Daoy (cell line): ENCODE data around the gene FAM72D. TPM values are rescaled to one million over a fixed set of nuclear protein-coding genes. Genes with fewer than 3 reads are reported as not detected.
"Not testable (repeated sequence)": the region's sequence is repeated elsewhere in the genome, so short reads cannot be mapped to it uniquely, and the experiment has no call there.

Experiments
- DNase-seq: peaks from one replicate; pipeline ENCODE4 v3.0.0-alpha.2; 2015; ENCODE audit warnings: low read depth
- total RNA-seq: library from RNA; depleted of rRNA; stranded (reverse); fragments of >200 nt; shearing (Covaris generic); gene quantifications from 2 replicates; pipeline ENCODE4 v1.2.3, GENCODE V29; 2014

Gene FAM72D
- total RNA-seq, 1 experiment from 2014 or later: 5.5 TPM

DNA sequence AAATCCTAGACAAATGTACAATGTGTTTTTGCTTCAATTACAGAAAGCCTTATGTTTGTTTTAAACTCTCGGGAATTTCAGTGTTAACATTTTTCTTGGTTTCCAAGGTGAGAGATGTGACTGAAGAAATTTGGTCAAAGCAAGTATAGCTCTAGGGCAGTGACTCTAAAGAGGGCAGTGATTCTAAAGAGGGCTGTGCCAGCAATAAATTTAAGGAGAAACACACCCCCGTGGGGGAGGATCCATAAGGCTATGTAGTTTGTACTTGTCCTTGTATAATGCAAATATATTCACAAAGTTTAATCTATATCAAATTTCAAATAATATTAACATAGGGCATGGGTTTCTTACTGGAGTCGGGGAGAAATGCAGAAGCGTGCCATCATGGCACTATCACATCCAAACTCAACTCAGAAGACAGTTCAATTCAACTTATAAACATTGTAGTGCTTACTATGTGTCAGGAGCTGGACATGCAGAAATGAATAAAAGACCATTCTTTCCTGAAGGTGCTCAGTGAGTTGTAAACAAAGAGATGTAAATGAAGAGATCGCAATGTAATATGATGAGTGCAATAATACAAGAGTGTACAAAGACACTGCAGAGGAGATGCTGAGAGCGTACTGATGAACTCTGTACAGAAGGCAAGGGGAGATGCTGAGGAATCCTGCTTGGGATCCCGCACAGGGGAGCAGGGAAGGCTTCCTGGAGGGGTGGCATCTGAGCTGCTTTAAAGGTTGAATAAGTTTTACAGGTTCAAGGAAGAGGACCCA is 13.1 kb upstream of the FAM72D start:
- DNase-seq: not testable (repeated sequence)

DNA sequence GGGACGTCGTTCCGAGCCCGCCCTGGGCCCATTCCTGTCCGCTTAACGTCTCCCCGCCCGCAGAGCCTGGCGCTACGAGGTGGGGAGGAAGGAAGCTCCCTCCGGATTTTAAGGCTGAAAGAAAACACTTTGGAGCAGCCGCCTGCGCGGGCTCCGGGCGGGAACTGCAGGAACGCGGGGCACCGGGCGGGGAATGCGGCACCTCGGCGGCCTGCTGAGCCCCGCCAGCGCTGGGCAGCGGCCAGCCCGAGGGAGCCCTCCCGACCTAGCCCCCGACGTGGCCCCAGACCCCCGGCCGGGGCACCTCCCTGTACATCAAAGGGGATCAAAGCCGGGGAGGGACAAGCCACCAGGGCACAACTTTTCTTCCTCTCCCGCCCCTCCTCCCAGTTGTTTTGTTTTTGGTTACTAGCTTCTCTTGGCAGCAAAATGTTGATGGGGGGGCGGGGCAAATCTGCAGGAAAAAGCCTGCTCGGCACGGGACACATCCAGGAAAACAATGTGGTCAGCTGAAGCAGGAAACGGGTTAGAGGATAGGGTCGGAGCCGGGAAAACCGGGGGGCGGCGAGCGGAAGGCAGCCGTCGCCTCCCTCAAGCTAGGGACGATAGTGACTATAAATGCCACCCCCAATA is 2.1 kb upstream of the FAM72D start:
- not testable (repeated sequence) for DNase-seq

DNA sequence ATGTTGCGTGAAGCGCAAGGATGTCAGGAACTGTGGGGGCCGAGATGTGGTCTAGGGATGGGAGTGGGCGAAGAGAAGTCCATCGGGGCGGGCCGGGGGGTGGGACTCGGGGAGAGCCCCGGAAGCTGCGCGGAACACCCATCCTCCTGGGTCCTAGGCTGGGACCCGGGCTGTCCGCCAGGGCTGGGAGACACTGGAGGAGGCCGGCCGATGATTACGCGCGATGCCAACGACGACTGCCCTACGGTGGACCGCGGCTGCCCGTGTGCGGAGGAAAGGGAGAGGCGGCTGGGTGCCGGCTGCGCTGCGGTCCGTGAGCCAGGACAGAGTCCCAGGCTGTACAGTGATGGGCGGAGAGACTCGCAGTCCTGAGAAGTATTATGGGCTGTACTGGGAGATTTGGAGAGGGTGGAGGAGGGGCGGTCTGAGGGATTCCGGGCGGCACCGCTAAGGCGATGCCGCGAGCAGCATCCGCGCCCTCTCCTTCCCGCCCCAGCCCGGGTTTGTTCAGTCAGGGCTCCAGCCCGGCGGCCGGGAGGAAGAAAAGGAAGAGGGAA is 1.0 kb upstream of the FAM72D start:
- not testable (repeated sequence) for DNase-seq

DNA sequence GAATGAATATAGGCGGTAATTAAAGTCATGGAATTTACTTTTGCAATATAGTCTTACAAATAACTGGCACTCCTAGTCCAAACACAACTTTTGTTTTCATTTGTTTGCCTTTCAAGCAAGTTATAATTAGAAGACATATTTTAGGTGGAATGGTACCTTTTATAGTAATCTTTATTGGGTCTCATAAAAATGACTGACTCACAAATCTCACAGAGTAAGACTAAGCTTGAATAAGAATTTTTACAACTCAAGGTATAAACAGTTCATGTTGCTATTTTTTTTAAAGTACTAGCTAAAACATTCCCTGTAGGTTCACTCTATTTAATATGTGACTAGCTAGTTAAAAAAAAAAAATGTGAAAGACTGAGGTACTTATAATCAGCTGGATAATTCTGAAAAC is 6.0 kb downstream of the FAM72D start:
- DNase-seq: not testable (repeated sequence)

DNA sequence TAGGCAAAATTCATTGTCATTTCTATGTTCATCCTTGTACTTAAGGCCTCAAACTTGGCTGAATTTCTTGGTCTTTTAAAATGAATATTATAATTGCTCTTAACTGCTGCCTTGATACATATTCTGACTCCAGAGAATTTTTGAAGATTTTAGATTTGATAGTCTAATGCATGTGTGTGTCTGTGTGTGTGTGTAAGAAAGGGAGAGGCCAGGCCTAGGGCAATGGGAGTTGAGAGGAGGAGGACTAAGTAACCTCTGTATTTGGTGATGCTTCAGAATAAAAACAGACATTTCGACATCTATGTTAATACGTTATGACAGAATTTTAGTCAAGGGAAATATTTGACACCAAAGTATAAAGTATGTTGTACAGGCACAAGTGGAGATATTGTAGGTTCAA is 7.5 kb downstream of the FAM72D start:
- DNase-seq: not testable (repeated sequence)

DNA sequence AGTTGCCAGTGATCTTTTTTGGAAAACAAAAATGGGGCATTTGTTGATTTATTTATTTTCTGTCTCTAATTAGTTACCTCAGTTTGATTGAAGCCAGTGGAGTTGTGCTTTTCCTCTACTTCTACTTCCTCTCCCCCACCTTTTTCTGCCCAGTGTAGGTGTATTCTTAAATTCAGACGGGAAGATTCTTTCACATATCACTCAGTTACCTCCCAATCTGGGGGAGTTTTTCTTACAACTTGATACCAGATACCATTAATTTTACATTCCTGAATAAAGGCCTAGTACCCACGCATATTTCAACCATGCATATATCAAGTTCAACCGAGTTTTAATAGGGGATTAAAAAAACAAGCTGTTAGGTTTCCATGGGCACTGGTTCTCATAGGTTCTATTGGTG is 15.9 kb downstream of the FAM72D start:
- not testable (repeated sequence) for DNase-seq

DNA sequence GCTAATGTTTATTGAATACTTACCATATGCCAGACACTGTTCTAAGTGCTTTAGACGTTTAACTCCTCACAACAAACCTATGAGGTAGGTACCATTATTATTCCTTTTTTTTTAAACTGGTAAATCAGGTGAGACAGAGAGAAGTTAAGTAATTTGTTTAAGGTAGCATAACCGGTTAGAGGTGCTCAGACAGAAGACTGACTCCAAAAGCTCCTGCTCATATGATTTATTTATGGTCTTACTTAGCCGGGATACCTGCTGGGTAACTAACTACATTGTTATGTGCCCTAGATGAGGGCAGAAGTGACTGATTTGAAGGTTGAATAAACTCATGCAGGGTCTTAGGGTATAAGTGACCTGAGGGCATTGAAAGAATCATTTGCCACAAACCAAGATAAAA is 16.9 kb downstream of the FAM72D start:
- DNase-seq: not testable (repeated sequence)

DNA sequence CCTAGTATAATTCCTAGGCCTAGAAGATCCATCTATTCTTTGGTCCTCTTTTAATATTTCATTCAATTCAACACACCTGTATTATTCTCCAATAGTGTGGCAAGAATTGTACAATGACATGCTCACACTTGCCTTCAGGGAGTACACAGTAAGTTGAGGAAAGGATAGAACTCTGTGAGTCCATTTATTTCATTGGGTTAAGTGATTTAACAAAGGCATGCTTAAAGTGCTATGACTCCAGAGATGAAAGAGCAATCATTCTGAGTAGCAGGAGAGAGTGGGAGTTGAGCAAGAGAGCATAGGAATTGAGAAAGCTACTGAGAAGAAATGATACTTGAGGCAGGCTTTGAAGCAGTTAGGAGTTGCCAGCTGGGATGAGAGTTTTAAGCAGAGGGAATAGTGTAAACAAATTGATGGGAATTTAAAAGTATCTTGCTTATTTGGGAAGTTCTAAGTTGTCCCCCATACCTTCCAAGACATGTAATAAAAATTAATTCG is 18.8 kb downstream of the FAM72D start:
- not testable (repeated sequence) for DNase-seq

DNA sequence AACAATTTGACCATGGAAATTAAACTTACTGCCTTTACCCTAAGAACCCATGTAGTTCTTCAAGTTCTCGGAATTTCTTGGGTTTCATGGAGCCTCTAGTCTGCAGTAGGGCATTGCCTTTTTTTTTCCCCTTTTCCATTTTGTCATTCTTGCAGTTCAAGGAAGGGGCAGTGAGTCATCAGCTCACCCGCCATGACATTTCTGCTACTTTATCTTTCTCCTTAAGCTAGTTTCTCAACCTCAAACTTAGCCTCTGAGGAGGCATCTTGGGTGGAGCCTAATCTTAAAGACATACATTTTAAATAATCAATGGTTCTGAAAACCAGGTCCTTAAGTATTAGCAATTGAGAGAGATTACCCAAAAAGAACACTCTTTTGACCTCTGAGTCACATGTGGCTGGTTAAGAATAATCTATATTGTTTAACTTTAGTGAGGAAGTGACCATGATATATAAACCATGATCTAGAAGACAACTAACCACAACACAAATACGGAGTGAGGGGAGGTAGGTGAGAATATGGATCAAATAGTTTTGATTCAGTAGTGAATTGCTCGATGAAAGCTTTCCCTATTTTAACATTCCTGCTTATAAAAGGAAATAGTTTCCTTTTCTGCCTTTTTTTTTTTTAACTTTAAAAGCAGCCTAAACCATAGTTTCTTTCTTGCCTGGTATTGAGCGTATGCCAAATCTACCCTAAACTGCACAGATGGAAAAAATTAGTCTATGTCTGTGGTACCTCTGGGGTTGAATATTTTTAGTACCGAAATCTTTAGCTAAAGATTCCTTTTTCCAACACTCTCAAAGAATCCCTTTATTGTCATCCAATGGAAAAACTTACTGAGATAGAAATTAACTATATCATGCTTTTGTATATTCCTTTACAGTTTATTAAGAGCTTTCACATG is 20.1 kb downstream of the FAM72D start:
- not testable (repeated sequence) for DNase-seq

DNA sequence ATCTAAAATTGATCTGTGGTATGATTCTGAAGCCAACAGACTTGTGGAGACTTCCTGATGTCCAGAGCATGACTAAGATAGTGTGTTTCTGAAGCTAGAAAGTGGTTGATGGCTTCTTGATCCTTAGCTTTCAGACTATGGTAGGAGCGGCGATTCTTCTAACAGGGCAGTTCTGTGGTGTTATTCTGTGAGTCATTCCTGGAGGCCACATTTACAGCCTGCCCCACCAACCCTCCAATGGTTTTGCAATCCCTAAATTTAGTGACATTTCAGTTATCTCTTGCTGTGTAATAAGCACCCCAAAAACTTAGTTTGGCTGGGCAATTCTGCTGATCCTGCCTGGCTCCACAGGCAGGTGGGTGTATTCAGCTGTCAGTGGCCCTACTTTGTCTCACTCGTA is 24.1 kb downstream of the FAM72D start:
- DNase-seq: not testable (repeated sequence)

DNA sequence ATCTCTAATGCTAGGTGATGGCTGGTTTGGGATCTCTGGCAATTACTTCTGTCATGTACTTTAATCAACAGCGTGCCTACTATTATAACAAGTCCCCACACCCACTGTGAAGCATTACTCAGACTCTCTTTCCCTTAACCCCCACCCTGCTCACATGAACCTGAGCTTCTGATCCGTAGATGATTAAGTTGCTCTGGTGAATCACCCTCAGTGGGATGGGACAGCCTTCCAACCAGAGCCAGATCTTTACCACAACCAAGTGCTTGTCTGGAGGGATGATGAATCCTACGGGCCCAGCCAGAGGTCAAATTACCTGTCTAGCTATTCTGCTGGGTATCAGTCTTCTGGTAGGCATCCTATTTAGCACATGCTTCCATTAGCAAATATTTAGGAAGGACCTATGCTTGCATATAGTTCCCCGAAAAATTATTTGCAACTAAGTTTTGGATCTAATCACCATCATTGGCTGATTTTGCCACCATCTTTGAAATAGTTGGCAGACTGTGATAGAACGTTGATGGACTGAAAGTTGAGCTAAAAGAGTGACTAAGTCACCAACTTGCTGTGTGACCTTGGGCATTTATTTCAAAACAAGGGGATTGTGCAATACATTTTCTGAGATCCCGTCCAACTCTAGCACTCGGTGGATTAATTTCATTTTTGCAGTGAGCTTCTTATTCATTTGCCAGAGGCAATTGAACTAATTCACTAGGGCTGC is 26.7 kb downstream of the FAM72D start:
- not testable (repeated sequence) for DNase-seq

DNA sequence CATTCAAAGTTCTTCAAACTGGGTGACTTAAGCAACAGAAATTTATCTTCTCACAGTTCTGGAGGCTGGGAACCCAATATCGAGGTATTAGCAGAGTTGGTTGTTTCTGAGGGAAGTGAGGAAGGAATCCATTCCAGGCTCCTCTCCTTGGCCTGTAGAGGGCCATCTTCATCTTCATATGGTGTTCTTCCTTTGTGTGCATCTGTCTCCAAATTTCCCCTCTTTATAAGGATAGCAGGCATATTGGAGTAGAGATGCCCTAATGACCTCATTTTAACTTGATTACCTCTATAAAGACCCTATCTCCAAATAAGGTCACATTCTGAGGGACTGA is 27.3 kb downstream of the FAM72D start:
- not testable (repeated sequence) for DNase-seq

DNA sequence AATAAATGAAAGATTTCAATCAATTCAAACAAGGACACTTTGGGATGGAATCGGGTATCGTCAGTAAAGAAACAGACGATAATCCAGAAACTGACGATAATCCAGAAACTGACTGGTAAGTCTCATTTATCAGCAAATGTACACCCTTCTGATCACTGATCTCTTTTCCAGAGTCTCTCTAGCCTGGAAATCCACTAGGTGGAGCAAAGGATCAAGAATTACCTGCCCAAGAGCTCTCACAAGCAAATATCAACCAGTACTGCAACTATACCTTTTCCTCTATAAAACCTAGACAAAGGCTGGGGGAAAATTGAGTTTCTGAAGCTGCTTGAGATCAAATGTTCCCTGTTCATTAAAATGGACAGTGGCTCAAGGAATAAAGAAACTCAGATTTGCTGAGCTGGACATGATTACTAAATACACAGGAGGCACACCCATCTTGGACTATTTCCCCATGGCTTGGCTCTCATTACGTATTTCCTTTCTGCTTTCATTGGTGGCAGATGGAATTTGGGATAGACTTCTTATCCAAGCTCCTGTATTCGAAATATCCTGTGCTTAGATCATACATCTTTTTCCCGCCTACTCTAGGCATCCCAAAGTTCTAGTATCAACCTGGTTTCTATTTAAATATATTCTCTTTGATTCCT is 28.3 kb downstream of the FAM72D start:
- DNase-seq: not testable (repeated sequence)

DNA sequence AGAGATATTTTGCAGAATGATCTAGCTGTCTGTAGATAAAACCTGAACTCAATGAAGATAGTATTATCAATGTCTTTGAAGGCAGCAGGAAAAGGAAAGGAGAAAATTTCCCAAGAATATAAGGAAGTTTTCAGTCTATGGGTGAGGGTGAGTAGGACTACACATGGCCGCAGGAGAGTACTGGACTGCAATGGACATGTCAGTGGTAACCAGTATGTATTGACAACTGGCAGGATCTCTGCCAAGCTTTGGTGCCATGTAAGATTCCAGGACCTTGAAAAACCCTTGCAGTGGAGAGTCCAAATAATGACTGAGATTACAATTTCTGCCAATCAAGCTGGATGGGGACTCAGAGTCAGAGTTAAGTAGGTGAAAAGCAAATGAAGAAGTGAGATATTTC is 29.3 kb downstream of the FAM72D start:
- DNase-seq: not testable (repeated sequence)

DNA sequence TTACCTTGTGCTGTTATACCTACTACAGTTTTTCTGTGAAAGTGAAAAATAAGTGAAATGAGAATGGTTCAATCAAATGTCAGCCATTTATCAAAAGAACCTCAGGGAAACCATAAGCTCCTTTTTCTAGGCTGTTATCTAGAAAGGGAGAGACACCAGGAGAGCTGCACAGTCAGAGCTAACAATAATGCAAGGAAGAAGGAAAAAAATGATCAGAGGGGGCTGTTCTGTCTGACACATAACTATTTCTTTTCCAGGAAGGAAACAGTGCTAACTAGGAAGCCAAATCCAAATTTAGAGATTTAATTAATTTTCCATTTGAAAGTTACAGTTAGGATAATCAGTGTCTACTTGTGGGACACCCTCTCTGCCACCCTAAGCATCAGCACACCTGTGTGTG is 31.4 kb downstream of the FAM72D start:
- DNase-seq: not testable (repeated sequence)

DNA sequence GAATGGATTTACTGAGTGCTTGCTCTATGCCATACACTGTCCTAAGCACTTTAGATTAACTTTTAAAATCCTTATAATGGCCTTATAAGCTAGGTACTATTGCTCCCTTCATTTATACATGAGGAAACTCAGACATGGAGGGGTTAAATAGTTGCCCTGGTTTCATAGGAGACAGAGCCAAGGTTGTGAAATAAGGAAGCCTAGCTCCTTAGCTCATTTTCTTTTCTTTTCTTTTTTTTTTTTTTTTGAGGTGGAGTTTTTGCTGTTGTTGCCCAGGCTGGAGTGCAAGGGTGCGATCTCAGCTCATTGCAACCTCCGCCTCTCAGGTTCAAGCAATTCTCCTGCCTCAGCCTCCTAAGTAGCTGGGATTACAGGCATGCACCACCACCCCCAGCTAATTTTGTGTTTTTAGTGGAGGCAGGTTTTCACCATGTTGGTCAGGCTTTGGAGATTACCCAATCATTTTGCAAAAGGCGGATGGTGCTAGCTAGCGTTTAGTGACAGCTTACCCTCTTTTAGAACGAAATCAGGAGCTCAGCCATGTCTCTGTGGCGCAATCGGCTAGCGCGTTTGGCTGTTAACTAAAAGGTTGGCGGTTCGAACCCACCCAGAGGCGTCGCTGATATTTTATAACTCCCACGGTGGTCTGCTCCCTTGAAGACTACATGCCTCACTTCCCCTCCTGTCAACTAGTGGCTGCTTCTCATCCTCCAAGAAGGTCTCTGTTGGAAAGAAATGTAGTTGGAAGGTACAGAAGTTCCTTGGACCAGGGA is 33.1 kb downstream of the FAM72D start:
- peak; percentile 34 for DNase-seq

DNA sequence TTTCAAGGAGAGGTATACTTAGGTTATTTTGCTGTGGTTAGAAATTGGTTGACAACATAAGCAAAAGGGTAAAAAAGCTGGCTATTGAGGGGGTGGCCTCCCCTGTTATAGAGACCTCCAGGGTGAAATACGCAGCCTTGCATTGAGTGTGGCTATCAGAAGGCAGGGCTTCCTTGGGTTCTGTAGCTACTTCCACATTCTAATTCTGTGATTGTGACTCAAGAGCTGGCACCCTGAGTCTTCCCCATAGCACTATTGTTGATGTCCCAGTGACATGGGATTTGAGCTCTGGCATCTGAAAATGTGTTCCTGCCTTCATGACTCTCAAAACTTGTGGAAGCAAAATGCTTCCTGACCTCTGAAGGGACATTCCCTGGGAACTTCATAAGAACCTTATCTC is 38.7 kb downstream of the FAM72D start:
- DNase-seq: not testable (repeated sequence)

DNA sequence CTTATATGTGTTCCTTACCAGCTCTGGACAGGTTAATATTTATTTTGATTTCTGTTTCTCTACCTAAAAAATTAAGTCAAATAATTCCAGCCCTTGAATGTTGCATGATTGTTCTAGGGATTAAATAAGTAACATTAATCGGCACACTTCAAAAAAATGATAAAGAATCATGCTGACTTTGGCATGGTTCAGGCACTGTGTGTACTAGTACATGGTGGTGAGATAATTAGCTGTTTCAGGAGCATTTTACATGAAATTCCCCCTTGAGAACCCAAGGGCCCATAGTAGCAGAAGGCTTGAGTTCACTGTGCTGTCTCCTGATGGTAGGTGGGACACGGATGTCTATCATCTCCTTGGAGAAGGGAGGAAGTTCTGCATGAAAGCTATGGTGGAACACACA is 44.8 kb downstream of the FAM72D start:
- DNase-seq: not testable (repeated sequence)

DNA sequence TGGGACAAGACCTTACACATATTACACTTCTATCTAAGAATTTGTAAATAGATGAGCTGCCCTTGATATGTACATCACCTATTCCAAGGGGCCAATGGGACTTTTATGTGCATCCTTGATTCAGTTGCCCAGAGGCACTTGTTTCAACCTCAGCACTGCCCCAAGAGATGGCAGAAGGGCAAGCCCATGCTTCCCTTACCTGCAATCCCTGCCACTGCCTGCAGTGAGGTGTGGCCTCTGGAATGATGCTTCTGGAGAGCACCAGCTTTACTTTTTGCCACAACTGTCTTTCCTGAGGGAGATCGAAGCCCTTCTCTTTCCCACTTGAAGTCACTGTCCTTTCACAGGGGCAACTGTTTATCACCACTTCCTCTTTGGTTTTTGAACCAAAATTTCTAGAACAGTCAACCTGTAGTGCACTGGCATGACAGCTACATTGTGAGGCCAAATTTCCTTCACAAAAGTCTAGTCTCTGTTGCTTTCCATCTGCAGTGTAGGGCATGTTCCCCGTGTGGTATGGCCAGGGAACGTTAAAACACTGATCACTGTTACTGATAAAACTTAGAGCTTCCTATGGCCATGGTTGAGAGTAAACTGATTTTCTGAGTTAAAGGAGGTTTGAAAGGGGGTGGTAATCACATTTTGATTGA is 48.6 kb downstream of the FAM72D start:
- not testable (repeated sequence) for DNase-seq
